Activated naive CD8-positive, alpha-beta T cell treated with anti-CD3 and anti-CD28 coated beads, Interleukin-2, amount 10 ng/mL, durations not matched to agents 7 days and 5 days (primary cell): ENCODE data around the gene PDE4D. TPM values are rescaled to one million over a fixed set of nuclear protein-coding genes. Genes with fewer than 3 reads are reported as not detected.
A peak's percentile ranks its signal among the peaks of the same experiment; 100 is the strongest.
"Not testable (repeated sequence)": the region's sequence is repeated elsewhere in the genome, so short reads cannot be mapped to it uniquely, and the experiment has no call there.

Source experiments
- ATAC-seq: fragments of 150-1000 bp; cut with Tn5 transposase; one replicate; pipeline ENCODE4 v1.10.0; 2021; ENCODE audit warnings: low read depth, moderate library complexity
- POLR2A ChIA-PET: fragments of 350-600 bp; sonication (Branson Sonifier 250); formaldehyde crosslinking; loops from one replicate; lab custom pipeline; 2021; ENCODE audit warnings: antibody characterized with exemption; lab: Charles Lee
- DNase-seq: peaks from one replicate; pipeline ENCODE4 v3.0.0; 2021
- H3K27ac Mint-ChIP-seq: one replicate; pipeline ENCODE4 v1.8.0; 2022; ENCODE audit warnings: mild to moderate bottlenecking, mixed read lengths
- H3K27me3 Mint-ChIP-seq: one replicate; pipeline ENCODE4 v1.8.0; 2022; ENCODE audit warnings: mild to moderate bottlenecking, moderate library complexity, mixed read lengths
- H3K36me3 Mint-ChIP-seq: one replicate; pipeline ENCODE4 v1.8.0; 2021; ENCODE audit warnings: mild to moderate bottlenecking, mixed read lengths
- H3K4me1 Mint-ChIP-seq: one replicate; pipeline ENCODE4 v1.8.0; 2021; ENCODE audit warnings: mixed read lengths
- H3K4me3 Mint-ChIP-seq: one replicate; pipeline ENCODE4 v1.8.0; 2022; ENCODE audit warnings: mild to moderate bottlenecking, moderate library complexity, mixed read lengths
- H3K9me3 Mint-ChIP-seq: one replicate; pipeline ENCODE4 v1.8.0; 2021; ENCODE audit warnings: mixed read lengths
- total RNA-seq, 2 experiments: library from RNA; stranded (reverse); gene quantifications; one replicate each; pipeline ENCODE4 v1.2.3, GENCODE V29; 2021

Gene PDE4D
- total RNA-seq, 2 experiments from 2014 or later = 65.1 to 67.1 TPM

- Mint-ChIP-seq H3K27ac (no peak overlapping the region), H3K4me3 (no peak overlapping the region), H3K9me3 (no peaks in the 10 kb centered on the region), H3K27me3 (peaks cover 6% of the 10 kb centered on the region), H3K4me1 (no peaks in the 10 kb centered on the region), H3K36me3 (no peaks in the 10 kb centered on the region)
- ATAC-seq (no peak), DNase-seq (no peak)
- POLR2A ChIA-PET = no interaction called here
These were observed 278.3 kb downstream of the PDE4D start for GRCh38 chr5:59615272-59615671.

GRCh38 chr5:59609501-59610265 lies 283.8 kb downstream of the PDE4D start:
- peaks cover 14% of the 10 kb centered on the region for H3K4me1 Mint-ChIP-seq
- no peak overlapping the region for H3K4me3 Mint-ChIP-seq

GRCh38 chr5:59608745-59609144 lies 284.8 kb downstream of the PDE4D start:
- Mint-ChIP-seq H3K4me1 (peaks cover 14% of the 10 kb centered on the region), H3K9me3 (no peaks in the 10 kb centered on the region), H3K27me3 (peaks cover 14% of the 10 kb centered on the region), H3K27ac (no peak overlapping the region), H3K36me3 (no peaks in the 10 kb centered on the region), H3K4me3 (peak overlapping the region; percentile 0)
- DNase-seq = no peak
- ATAC-seq = no peak
- POLR2A ChIA-PET = no interaction called here

More at GRCh38 chr5:59609501-59610265, 283.8 kb downstream of the PDE4D start:
- H3K9me3 Mint-ChIP-seq = no peaks in the 10 kb centered on the region
- H3K36me3 Mint-ChIP-seq = no peaks in the 10 kb centered on the region
- H3K27me3 Mint-ChIP-seq = peaks cover 14% of the 10 kb centered on the region
- DNase-seq (no peak), ATAC-seq (no peak)
- no peak overlapping the region for H3K27ac Mint-ChIP-seq
- POLR2A ChIA-PET = no interaction called here

GRCh38 chr5:59607138-59607765 lies 286.3 kb downstream of the PDE4D start:
- DNase-seq (no peak), ATAC-seq (no peak)
- H3K36me3 Mint-ChIP-seq = no peaks in the 10 kb centered on the region
- peaks cover 14% of the 10 kb centered on the region for H3K4me1 Mint-ChIP-seq
- no peak overlapping the region for H3K4me3 Mint-ChIP-seq
- H3K27ac Mint-ChIP-seq = no peak overlapping the region
- no peaks in the 10 kb centered on the region for H3K9me3 Mint-ChIP-seq
- H3K27me3 Mint-ChIP-seq = peaks cover 14% of the 10 kb centered on the region
- POLR2A ChIA-PET = no interaction called here

DNA sequence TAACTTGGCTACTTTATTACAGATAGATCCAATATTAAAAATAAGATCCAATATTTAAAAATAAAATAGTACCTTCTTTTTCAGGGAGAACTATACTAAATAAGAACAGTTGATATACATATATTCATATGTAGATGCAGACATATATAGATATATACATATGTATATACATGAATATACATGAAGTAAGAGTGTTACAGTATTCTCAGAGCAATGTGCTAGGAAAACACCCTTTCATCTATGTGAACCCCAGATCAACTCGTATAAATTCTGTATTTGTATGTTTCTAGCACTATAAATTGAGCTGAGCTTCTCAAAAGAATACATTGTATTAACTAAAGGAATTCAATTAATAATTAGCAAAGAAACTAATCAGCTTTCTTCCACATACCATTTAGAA lies 287.6 kb downstream of the PDE4D start:
- H3K27ac Mint-ChIP-seq = no peak overlapping the region
- peaks cover 10% of the 10 kb centered on the region for H3K27me3 Mint-ChIP-seq
- ATAC-seq (no peak), DNase-seq (no peak)
- H3K4me3 Mint-ChIP-seq = no peak overlapping the region
- no peaks in the 10 kb centered on the region for H3K36me3 Mint-ChIP-seq
- H3K4me1 Mint-ChIP-seq = peaks cover 14% of the 10 kb centered on the region
- H3K9me3 Mint-ChIP-seq = no peaks in the 10 kb centered on the region
- POLR2A ChIA-PET = no interaction called here

DNA sequence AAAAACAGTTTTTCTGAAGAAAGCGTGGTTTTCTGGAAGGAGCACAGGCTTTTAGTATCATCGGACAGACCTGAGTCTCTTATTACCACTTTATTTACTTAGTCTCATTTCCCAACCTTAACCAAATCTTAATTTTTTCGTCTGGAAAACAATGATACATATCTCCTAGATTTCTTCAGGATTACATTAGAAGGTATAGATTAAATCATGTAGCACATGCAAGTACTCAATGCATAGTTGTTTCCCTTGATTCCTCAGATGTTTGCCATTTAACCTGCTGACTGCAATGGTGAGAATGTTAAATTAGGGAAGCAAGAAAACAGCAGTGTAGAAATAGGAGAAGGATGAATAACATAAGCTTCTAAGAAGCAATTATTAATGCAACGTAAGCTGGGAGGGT lies 289.4 kb downstream of the PDE4D start:
- ATAC-seq (no peak), DNase-seq (no peak)
- Mint-ChIP-seq H3K27me3 (peaks cover 9% of the 10 kb centered on the region), H3K4me1 (peaks cover 6% of the 10 kb centered on the region), H3K27ac (no peak overlapping the region), H3K36me3 (no peaks in the 10 kb centered on the region), H3K4me3 (no peak overlapping the region), H3K9me3 (no peaks in the 10 kb centered on the region)
- POLR2A ChIA-PET = no interaction called here

DNA sequence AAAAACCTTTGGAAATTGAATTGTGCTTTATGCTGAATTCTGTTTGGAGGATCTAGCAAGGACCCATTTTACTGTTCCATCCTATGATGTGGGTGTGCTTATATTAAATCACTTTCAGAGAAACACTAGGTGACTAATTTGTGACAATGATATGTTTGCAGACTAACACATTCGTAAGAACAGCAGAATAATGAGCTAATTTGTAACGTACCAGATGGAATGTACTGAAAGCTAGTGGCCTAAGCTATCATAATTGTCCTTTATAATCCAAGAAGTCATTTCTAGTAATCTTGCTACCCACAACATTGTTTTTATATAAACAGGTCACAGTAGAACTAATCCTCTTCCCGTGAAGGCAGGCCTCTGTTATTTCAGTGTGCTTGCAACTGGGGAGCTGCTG lies 292.5 kb downstream of the PDE4D start:
- Mint-ChIP-seq H3K36me3 (no peaks in the 10 kb centered on the region), H3K4me1 (peaks cover 2% of the 10 kb centered on the region), H3K27me3 (peaks cover 6% of the 10 kb centered on the region), H3K4me3 (no peak overlapping the region), H3K27ac (no peak overlapping the region), H3K9me3 (no peaks in the 10 kb centered on the region)
- POLR2A ChIA-PET = no interaction called here
- DNase-seq = no peak
- ATAC-seq = no peak

DNA sequence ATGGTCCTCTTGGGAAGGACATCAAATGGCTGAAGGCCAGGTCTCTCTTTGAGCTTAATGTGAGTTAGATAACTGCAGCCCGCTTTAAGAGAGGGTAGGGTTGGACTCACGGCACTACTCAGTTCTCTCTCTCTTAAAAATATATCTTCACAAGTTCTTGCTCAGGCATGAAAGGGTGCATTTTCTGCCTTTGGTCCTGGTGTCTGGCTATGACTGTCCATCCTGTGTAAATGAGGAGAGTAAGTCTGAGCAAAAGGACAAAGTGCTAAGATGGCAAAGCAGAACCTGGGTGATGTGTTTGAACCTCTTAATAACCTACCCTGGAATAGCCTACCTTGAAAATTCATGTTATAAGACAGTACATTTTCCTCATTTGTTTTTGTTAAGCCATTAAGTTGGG lies 293.4 kb downstream of the PDE4D start:
- Mint-ChIP-seq H3K9me3 (no peaks in the 10 kb centered on the region), H3K27me3 (peaks cover 6% of the 10 kb centered on the region), H3K4me3 (no peak overlapping the region), H3K4me1 (peaks cover 2% of the 10 kb centered on the region), H3K36me3 (no peaks in the 10 kb centered on the region), H3K27ac (no peak overlapping the region)
- DNase-seq = no peak
- POLR2A ChIA-PET = no interaction called here
- no peak for ATAC-seq

DNA sequence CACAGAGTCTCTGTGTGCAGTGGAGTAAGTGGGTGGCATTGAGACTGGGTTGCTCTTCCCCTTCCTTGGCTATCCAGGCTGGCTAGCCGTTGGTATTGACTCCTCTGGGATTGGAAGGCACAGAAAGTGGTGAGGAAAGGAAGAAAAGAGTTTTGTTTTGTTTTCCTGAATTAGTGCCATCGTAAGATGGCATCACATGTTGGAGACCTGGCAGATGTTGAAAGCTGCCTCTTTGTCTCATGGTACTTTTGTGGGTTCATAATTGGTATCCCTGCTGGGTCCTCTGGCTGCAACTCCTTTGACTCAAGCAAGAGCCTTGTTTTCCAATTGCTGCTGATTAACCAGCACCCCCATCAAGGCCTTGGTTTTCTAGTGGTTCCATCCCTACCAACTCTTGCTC lies 293.8 kb downstream of the PDE4D start:
- no peak overlapping the region for H3K4me3 Mint-ChIP-seq
- peaks cover 6% of the 10 kb centered on the region for H3K27me3 Mint-ChIP-seq
- H3K27ac Mint-ChIP-seq = no peak overlapping the region

DNA sequence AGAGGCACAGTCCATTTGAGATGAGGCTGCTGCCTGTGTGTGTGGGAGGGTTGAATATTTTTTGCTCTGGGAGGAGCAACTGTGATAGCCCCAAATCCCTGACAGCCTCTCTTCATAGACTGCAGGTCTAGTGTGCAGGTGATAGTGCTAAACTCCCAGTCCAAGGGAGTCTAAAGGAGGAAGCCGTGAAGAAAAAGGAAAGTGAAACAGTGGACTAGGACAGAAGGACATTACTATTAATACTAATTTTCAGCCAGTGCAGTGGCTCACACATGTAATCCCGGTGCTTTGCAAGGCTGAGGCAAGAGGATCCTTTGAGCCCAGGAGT lies 295.0 kb downstream of the PDE4D start:
- no peak overlapping the region for H3K27ac Mint-ChIP-seq
- peaks cover 6% of the 10 kb centered on the region for H3K27me3 Mint-ChIP-seq
- peaks cover 2% of the 10 kb centered on the region for H3K4me1 Mint-ChIP-seq
- ATAC-seq (no peak), DNase-seq (no peak)
- no peaks in the 10 kb centered on the region for H3K9me3 Mint-ChIP-seq
- peak overlapping the region; percentile 48 for H3K4me3 Mint-ChIP-seq
- POLR2A ChIA-PET = no interaction called here
- no peaks in the 10 kb centered on the region for H3K36me3 Mint-ChIP-seq

More for the DNA sequence above, 293.8 kb downstream of the PDE4D start:
- H3K4me1 Mint-ChIP-seq = peaks cover 2% of the 10 kb centered on the region
- no peak for ATAC-seq
- no peak for DNase-seq
- H3K36me3 Mint-ChIP-seq = no peaks in the 10 kb centered on the region
- no peaks in the 10 kb centered on the region for H3K9me3 Mint-ChIP-seq
- POLR2A ChIA-PET = no interaction called here

DNA sequence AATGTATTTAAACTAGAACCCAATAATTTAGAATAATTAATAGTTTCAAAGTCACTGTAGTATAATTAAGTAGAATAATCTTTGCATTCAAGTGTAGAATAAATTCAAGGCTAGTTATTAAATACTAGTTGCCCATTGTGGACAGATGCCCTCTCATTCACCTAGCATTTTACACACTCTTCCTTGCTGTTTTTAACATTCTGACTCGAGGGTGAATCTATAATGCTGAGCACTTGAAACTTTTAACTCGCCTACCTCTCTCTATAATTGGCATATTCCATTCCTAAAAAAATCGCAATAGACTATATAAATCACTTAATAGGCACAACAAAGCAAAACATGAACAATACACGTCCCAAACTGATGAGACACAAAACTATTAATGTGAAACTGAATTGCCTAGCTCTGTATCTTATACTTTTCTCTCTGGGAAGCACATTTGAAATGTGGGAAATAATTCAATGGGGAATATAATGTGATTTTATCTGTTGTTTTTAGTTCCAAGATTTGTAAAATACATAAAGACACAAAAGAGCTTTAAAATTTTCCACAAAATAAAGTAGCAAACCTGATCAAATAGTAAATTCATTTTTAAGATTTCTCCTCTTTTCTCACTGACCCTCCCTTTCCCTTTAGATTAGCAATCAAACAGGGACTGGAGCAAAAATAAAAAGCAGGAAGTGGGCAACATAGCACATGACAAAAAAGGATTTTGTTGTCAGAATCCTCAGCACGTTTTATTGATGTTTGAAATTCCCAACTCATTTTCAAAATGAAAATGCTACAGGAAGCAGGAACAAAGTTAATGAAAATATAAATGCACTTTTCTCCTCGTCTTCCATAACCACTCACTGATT lies 295.6 kb downstream of the PDE4D start:
- no peaks in the 10 kb centered on the region for H3K9me3 Mint-ChIP-seq
- POLR2A ChIA-PET = no interaction called here
- H3K4me3 Mint-ChIP-seq = peak overlapping the region; percentile 48
- H3K27ac Mint-ChIP-seq = no peak overlapping the region
- no peak for ATAC-seq
- no peaks in the 10 kb centered on the region for H3K36me3 Mint-ChIP-seq
- H3K27me3 Mint-ChIP-seq = peaks cover 6% of the 10 kb centered on the region
- no peak for DNase-seq
- H3K4me1 Mint-ChIP-seq = peaks cover 2% of the 10 kb centered on the region

DNA sequence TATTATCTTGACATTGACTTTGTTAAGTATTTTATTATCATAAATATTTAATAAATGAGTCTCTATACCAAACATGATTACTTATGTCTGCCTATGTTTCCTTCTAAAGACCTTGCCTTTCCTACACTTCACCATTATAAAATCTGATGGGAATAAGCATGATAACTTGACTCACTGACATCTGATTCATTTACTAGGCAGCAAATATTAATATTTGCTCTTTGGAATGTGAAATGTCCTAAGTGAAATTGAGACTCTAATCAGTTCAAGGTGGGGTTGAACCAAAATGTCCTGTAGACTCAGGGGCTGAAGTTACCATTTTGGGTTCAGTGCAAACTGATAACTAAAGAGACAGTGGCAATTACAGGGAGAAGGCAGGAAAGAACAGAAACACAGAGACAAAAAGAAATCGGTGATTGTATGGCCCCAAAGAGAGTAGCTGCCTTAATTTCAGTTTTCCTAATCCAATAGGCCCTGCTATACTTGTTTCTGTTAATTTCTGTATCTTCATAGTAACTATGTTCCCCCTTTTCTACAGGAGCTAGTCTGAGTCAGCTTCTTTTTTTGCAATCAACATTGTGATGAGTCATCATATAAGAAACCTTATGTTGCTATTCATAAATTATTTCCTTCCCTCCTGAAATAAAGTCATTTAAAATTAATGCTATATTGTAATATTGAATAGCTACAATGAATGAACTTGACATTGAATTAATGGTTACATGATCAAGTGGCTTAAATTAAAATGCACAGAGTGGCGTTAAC lies 296.8 kb downstream of the PDE4D start:
- Mint-ChIP-seq H3K27ac (no peak overlapping the region), H3K9me3 (no peaks in the 10 kb centered on the region), H3K36me3 (no peaks in the 10 kb centered on the region), H3K4me3 (no peak overlapping the region), H3K27me3 (peaks cover 6% of the 10 kb centered on the region), H3K4me1 (peaks cover 4% of the 10 kb centered on the region)
- POLR2A ChIA-PET = no interaction called here
- DNase-seq (no peak), ATAC-seq (no peak)

- H3K27me3 Mint-ChIP-seq, H3K9me3 Mint-ChIP-seq, H3K27ac Mint-ChIP-seq, H3K36me3 Mint-ChIP-seq, DNase-seq, POLR2A ChIA-PET, H3K4me3 Mint-ChIP-seq, ATAC-seq: not testable (repeated sequence)
- peaks cover 14% of the 10 kb centered on the region for H3K4me1 Mint-ChIP-seq
These were observed 299.4 kb downstream of the PDE4D start for GRCh38 chr5:59594118-59594517.
